Epithelial cell of proximal tubule (primary cell): ENCODE measurements around the gene PNMA8A. TPM values are rescaled to one million over a fixed set of nuclear protein-coding genes. Genes with fewer than 3 reads are reported as not detected.

Source experiments
- DNase-seq: peaks from one replicate; pipeline ENCODE4 v3.0.0-alpha.2; 2011; ENCODE audit warnings: low read depth
- H3K4me3 ChIP-seq: 2 replicates; pipeline ENCODE4 v1.5.1; 2011; ENCODE audit warnings: low read depth, mild to moderate bottlenecking, low read length
- CTCF ChIP-seq: conservative IDR thresholded peaks from 2 replicates; pipeline ENCODE4 v1.5.1; 2012; ENCODE audit warnings: low read depth, mild to moderate bottlenecking, low read length
- total RNA-seq: library from RNA; depleted of rRNA; stranded (reverse); fragments of >200 nt; gene quantifications from 2 replicates; pipeline ENCODE4 v1.2.3, GENCODE V29; 2015

Gene PNMA8A
- total RNA-seq, 1 donor from 2014 or later = 4.3 TPM

- no peak for DNase-seq
- no peak overlapping the region for H3K4me3 ChIP-seq
- no peak for TF ChIP-seq CTCF
Measured at GRCh38 chr19:46429999-46430398, 41.4 kb downstream of the PNMA8A start.

GRCh38 chr19:46428239-46429135 is 42.9 kb downstream of the PNMA8A start, which contains the start of gene PNMA8C:
PNMA8C (minus strand) TSS chr19:46428936; CDS start chr19:46428359, 577 bp downstream.
- no peak within 1 kb of the TSS for H3K4me3 ChIP-seq
- no peak for TF ChIP-seq CTCF
- DNase-seq = no peak

GRCh38 chr19:46427518-46428045 is 43.8 kb downstream of the PNMA8A start:
- DNase-seq = no peak
- H3K4me3 ChIP-seq = no peak overlapping the region
- TF ChIP-seq CTCF = no peak

- H3K4me3 ChIP-seq = peak overlapping the region; percentile 72
- TF ChIP-seq CTCF = no peak
- DNase-seq = no peak
Measured at GRCh38 chr19:46426506-46427162, 44.7 kb downstream of the PNMA8A start.

- no peak for TF ChIP-seq CTCF
- DNase-seq = no peak
Measured at GRCh38 chr19:46426035-46426505, 45.3 kb downstream of the PNMA8A start.

GRCh38 chr19:46423188-46423587 is 48.2 kb downstream of the PNMA8A start:
- DNase-seq = no peak
- no peak for TF ChIP-seq CTCF
- no peak overlapping the region for H3K4me3 ChIP-seq

More at GRCh38 chr19:46426035-46426505, 45.3 kb downstream of the PNMA8A start:
- peak overlapping the region; percentile 72 for H3K4me3 ChIP-seq
